ENCODE data around the gene FBXW7. TPM values are rescaled to one million over a fixed set of nuclear protein-coding genes. Genes with fewer than 3 reads are reported as not detected.

FBXW7 gene
- total and polyA plus RNA-seq, 2 donors (not counting 1 experiment from before 2014, with no cell fraction given), result 23.0 to 125 TPM

DNA sequence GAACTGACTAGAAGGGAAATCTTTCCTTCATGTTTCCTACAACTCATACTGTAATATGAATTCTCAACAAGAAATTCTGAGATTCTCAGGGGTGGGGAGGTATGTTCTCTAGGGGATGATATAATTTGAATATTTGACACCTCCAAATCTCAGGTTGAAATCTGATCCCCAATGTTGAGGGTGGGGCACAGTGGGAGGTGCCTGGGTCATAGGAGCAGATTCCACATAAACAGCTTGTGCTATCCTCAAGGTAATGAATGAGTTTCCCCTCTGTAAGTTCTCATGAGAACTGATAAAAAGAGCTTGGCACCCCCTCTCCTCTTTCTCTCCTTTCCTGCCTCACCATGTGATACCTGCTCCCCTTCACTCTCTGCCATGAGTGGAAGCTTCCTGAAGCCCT, 21.5 kb downstream of the FBXW7 start:
- peaks cover 72% of the 10 kb centered on the region for H3K79me2 ChIP-seq (ENCODE audit: control insufficient read depth, insufficient read depth, low read length)

DNA sequence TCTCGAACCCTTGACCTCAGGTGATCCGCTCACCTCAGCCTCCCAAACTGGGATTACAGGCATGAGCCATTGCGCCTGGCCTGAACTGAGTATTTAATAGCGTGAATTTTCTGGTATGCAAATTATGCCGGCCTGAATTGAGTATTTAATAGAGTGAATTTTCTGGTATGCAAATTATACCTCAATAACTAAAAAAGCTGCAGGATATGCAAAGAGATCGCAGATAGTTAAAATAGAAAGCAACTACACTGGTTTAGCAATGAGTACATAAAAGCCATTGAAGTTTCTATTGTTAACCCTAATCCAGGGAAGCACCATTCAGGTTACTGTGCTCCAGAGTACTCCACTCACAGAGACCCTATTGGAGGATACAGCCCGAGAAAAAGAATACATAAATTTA, 22.8 kb downstream of the FBXW7 start:
- H3K27me3 Mint-ChIP-seq, result no peaks in the 10 kb centered on the region
- Histone ChIP-seq H3K27me3 (replicated peaks in 1 of 4; ENCODE audit: control extremely low read depth in 1 of 4, control insufficient read depth in 3 of 4, insufficient read depth in 4 of 4, low read length in 3 of 4) (no peaks in the 10 kb centered on the region), H2AFZ (ENCODE audit: insufficient read depth, low read depth, low read length, poor library complexity, severe bottlenecking) (no peak overlapping the region), H3K9me3 (ENCODE audit: control extremely low read depth in 1 of 3, control insufficient read depth in 2 of 3, insufficient read depth in 1 of 3, low read length in 2 of 3) (no peaks in the 10 kb centered on the region), H3K4me1 (ENCODE audit: control insufficient read depth in 2 of 2, insufficient read depth in 2 of 2, low read length in 2 of 2) (peaks cover 11 to 15% of the 10 kb centered on the region in 2 donors), H3K4me2 (replicated peaks; ENCODE audit: low read depth, low read length, poor library complexity, severe bottlenecking) (no peak overlapping the region), H4K20me1 (ENCODE audit: control insufficient read depth, insufficient read depth, low read length, poor library complexity, severe bottlenecking) (peaks cover 22% of the 10 kb centered on the region), H3K36me3 (replicated peaks in 1 of 2; ENCODE audit: control extremely low read depth in 1 of 2, control insufficient read depth in 1 of 2, extremely low read depth in 1 of 2, insufficient read depth in 2 of 2, low read length in 1 of 2) (no peaks in the 10 kb centered on the region), H3K9ac (ENCODE audit: low read length) (no peak overlapping the region), H3K79me2 (ENCODE audit: control insufficient read depth, insufficient read depth, low read length) (peaks cover 64% of the 10 kb centered on the region), H3K4me3 (ENCODE audit: control extremely low read depth in 1 of 5, extremely low read depth in 1 of 5, insufficient read depth in 1 of 5, low read depth in 2 of 5, low read length in 4 of 5) (no peak overlapping the region), H3K27ac (ENCODE audit: low read length in 2 of 2) (no peak overlapping the region)
- CTCF ChIA-PET, result no interaction called here
- DNase-seq (no peak), ATAC-seq (ENCODE audit: low read depth) (no peak)
- peaks cover 48% of the 10 kb centered on the region for H3K4me1 Mint-ChIP-seq
- no peak overlapping the region for H3K27ac Mint-ChIP-seq
- 66% methylated on average over 3 of the region's 7 CpGs for WGBS (ENCODE audit: insufficient coverage)
- intact Hi-C loops (cut with micrococcal nuclease), result no loop called here
- H3K4me3 Mint-ChIP-seq, result no peak overlapping the region
- TF ChIP-seq, protein P1, sequence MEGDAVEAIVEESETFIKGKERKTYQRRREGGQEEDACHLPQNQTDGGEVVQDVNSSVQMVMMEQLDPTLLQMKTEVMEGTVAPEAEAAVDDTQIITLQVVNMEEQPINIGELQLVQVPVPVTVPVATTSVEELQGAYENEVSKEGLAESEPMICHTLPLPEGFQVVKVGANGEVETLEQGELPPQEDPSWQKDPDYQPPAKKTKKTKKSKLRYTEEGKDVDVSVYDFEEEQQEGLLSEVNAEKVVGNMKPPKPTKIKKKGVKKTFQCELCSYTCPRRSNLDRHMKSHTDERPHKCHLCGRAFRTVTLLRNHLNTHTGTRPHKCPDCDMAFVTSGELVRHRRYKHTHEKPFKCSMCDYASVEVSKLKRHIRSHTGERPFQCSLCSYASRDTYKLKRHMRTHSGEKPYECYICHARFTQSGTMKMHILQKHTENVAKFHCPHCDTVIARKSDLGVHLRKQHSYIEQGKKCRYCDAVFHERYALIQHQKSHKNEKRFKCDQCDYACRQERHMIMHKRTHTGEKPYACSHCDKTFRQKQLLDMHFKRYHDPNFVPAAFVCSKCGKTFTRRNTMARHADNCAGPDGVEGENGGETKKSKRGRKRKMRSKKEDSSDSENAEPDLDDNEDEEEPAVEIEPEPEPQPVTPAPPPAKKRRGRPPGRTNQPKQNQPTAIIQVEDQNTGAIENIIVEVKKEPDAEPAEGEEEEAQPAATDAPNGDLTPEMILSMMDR (IDR thresholded peaks at IDR 0.05), result no peak
- no peak for TF ChIP-seq EZH2 (IDR thresholded peaks at IDR 0.05; ENCODE audit: borderline replicate concordance, insufficient read depth, low read depth, low read length, poor library complexity, severe bottlenecking)
- POLR2A ChIA-PET, result no interaction called here
- H3K9me3 Mint-ChIP-seq (ENCODE audit: insufficient read depth), result no peaks in the 10 kb centered on the region

More for the DNA sequence above, 21.5 kb downstream of the FBXW7 start:
- no peak overlapping the region for H3K9ac ChIP-seq (ENCODE audit: low read length)
- H3K9me3 ChIP-seq (ENCODE audit: control extremely low read depth in 1 of 3, control insufficient read depth in 2 of 3, insufficient read depth in 1 of 3, low read length in 2 of 3), result no peaks in the 10 kb centered on the region
- DNase-seq (no peak), ATAC-seq (ENCODE audit: low read depth) (no peak)
- H3K4me3 ChIP-seq (ENCODE audit: control extremely low read depth in 1 of 5, extremely low read depth in 1 of 5, insufficient read depth in 1 of 5, low read depth in 2 of 5, low read length in 4 of 5), result no peak overlapping the region
- H4K20me1 ChIP-seq (ENCODE audit: control insufficient read depth, insufficient read depth, low read length, poor library complexity, severe bottlenecking), result peaks cover 24% of the 10 kb centered on the region
- H2AFZ ChIP-seq (ENCODE audit: insufficient read depth, low read depth, low read length, poor library complexity, severe bottlenecking), result no peak overlapping the region
- no peaks in the 10 kb centered on the region for H3K27me3 Mint-ChIP-seq
- POLR2A ChIA-PET, result no interaction called here
- no peaks in the 10 kb centered on the region for H3K36me3 ChIP-seq (replicated peaks in 1 of 2; ENCODE audit: control extremely low read depth in 1 of 2, control insufficient read depth in 1 of 2, extremely low read depth in 1 of 2, insufficient read depth in 2 of 2, low read length in 1 of 2)
- no peak overlapping the region for H3K4me3 Mint-ChIP-seq
- no peak overlapping the region for H3K27ac ChIP-seq (ENCODE audit: low read length in 2 of 2)
- no peaks in the 10 kb centered on the region for H3K9me3 Mint-ChIP-seq (ENCODE audit: insufficient read depth)
- CTCF ChIA-PET, result interaction anchor here (1.4 kb wide), 1 partner anchor 13 kb away, joined by 6 read pairs; no protein-coding TSS in a partner anchor
- H3K27me3 ChIP-seq (replicated peaks in 1 of 4; ENCODE audit: control extremely low read depth in 1 of 4, control insufficient read depth in 3 of 4, insufficient read depth in 4 of 4, low read length in 3 of 4), result no peaks in the 10 kb centered on the region
- peaks cover 46% of the 10 kb centered on the region for H3K4me1 Mint-ChIP-seq
- H3K4me2 ChIP-seq (replicated peaks; ENCODE audit: low read depth, low read length, poor library complexity, severe bottlenecking), result no peak overlapping the region
- no peak for TF ChIP-seq EZH2 (IDR thresholded peaks at IDR 0.05; ENCODE audit: borderline replicate concordance, insufficient read depth, low read depth, low read length, poor library complexity, severe bottlenecking)
- TF ChIP-seq, protein P1 (IDR thresholded peaks at IDR 0.05), result no peak
- intact Hi-C loops (cut with micrococcal nuclease), result loop anchor here (2.0 kb wide), 1 partner anchor 14 kb away; no protein-coding TSS in a partner anchor
- H3K4me1 ChIP-seq (ENCODE audit: control insufficient read depth in 2 of 2, insufficient read depth in 2 of 2, low read length in 2 of 2), result peaks cover 11 to 15% of the 10 kb centered on the region in 2 donors
- no peak overlapping the region for H3K27ac Mint-ChIP-seq
